GM21737 (cell line): ENCODE results near the gene RBMX.

ENCODE experiments used
- ATAC-seq: cut with Tn5 transposase; IDR thresholded peaks from one replicate; pipeline ENCODE4 v1.9.1; 2021; ENCODE audit warnings: mild to moderate bottlenecking, moderate library complexity; ENCODE audit not compliant: unreplicated experiment

Gene RBMX

GRCh38 chrX:136849395-136849794 lies 31.1 kb downstream of the RBMX start:
- ATAC-seq, result no peak

GRCh38 chrX:136847874-136848273 lies 32.7 kb downstream of the RBMX start:
- ATAC-seq, result no peak

- ATAC-seq, result no peak
These were observed 41.3 kb downstream of the RBMX start for GRCh38 chrX:136839196-136839595.

- no peak for ATAC-seq
These were observed 44.8 kb downstream of the RBMX start for GRCh38 chrX:136835761-136836160.

- no peak for ATAC-seq
These were observed 51.1 kb downstream of the RBMX start for GRCh38 chrX:136829413-136829812.

GRCh38 chrX:136828830-136829229 lies 51.7 kb downstream of the RBMX start:
- ATAC-seq, result no peak

GRCh38 chrX:136827026-136827425 lies 53.5 kb downstream of the RBMX start:
- ATAC-seq, result no peak

GRCh38 chrX:136825771-136826170 lies 54.8 kb downstream of the RBMX start:
- ATAC-seq, result no peak
